SK-N-MC (cell line): Measurements from ENCODE around the gene HLA-DRB5.
"Not testable (repeated sequence)": the region's sequence is repeated elsewhere in the genome, so short reads cannot be mapped to it uniquely, and the experiment has no call there.

Experiments used
- DNase-seq: peaks from one replicate; pipeline ENCODE4 v3.0.0-alpha.2; 2011; ENCODE audit warnings: low read depth, low spot score
- H3K27ac ChIP-seq: fragments of 200-600 bp; sonication (generic); 2 replicates; pipeline ENCODE4 v1.5.1; 2016; ENCODE audit warnings: mixed run types
- H3K36me3 ChIP-seq: fragments of 200-600 bp; sonication (generic); 2 replicates; pipeline ENCODE4 v1.6.1; 2017; ENCODE audit warnings: antibody characterized with exemption, low read length, mixed read lengths; ENCODE audit not compliant: insufficient read depth
- H3K4me3 ChIP-seq: fragments of 200-600 bp; sonication (generic); 2 replicates; pipeline ENCODE4 v1.5.1; 2016
- H3K9ac ChIP-seq: fragments of 200-600 bp; sonication (generic); 2 replicates; pipeline ENCODE4 v1.8.0; 2017; ENCODE audit warnings: mixed run types, mixed read lengths; ENCODE audit not compliant: insufficient read length
- H3K9me3 ChIP-seq: fragments of 200-600 bp; sonication (generic); 2 replicates; pipeline ENCODE4 v1.6.1; 2017; ENCODE audit warnings: low read depth, mild to moderate bottlenecking, antibody characterized with exemption, low read length, moderate library complexity, mixed read lengths
- EZH2 ChIP-seq: fragments of 200-600 bp; sonication (generic); IDR thresholded peaks from one replicate; pipeline ENCODE4 v1.6.1; 2017; ENCODE audit warnings: antibody characterized with exemption
- FOXP2 ChIP-seq: optimal IDR thresholded peaks from 2 replicates; pipeline ENCODE3; 2011; ENCODE audit warnings: mild to moderate bottlenecking, moderate library complexity; ENCODE audit not compliant: insufficient read depth; ENCODE audit errors: extremely low read length, control extremely low read depth
- POLR2AphosphoS5 ChIP-seq: IDR thresholded peaks from 2 replicates; pipeline ENCODE4 v1.6.1; 2012; ENCODE audit warnings: mild to moderate bottlenecking, low read depth, low read length, borderline replicate concordance

Gene HLA-DRB5

GRCh38 chr6:32483968-32484613 lies 46.0 kb downstream of the HLA-DRB5 start:
- TF ChIP-seq EZH2, result no peak
- no peak for TF ChIP-seq POLR2AphosphoS5
- no peak for TF ChIP-seq FOXP2
- no peak overlapping the region for H3K27ac ChIP-seq

GRCh38 chr6:32475392-32476206 lies 54.5 kb downstream of the HLA-DRB5 start:
- no peak for DNase-seq
- no peak overlapping the region for H3K27ac ChIP-seq
- H3K9me3 ChIP-seq, result no peaks in the 10 kb centered on the region
- no peaks in the 10 kb centered on the region for H3K36me3 ChIP-seq
- H3K9ac ChIP-seq, result no peak overlapping the region
- TF ChIP-seq POLR2AphosphoS5 (no peak), FOXP2 (no peak), EZH2 (no peak)
- H3K4me3 ChIP-seq, result no peak overlapping the region

More at GRCh38 chr6:32483968-32484613, 46.0 kb downstream of the HLA-DRB5 start:
- Histone ChIP-seq H3K4me3 (no peak overlapping the region), H3K9ac (no peak overlapping the region), H3K9me3 (no peaks in the 10 kb centered on the region), H3K36me3 (no peaks in the 10 kb centered on the region)
- DNase-seq, result no peak

GRCh38 chr6:32473376-32474348 lies 56.4 kb downstream of the HLA-DRB5 start:
- not testable (repeated sequence) for H3K36me3 ChIP-seq, DNase-seq, H3K9me3 ChIP-seq, H3K4me3 ChIP-seq, H3K27ac ChIP-seq, H3K9ac ChIP-seq

- no peak for TF ChIP-seq FOXP2
- TF ChIP-seq EZH2, result no peak
- TF ChIP-seq POLR2AphosphoS5, result no peak
Measured at GRCh38 chr6:32472781-32473375, 57.2 kb downstream of the HLA-DRB5 start.

GRCh38 chr6:32467743-32468503 lies 62.2 kb downstream of the HLA-DRB5 start:
- H3K27ac ChIP-seq, H3K9ac ChIP-seq, DNase-seq, H3K36me3 ChIP-seq, H3K9me3 ChIP-seq, H3K4me3 ChIP-seq: not testable (repeated sequence)

More at GRCh38 chr6:32472781-32473375, 57.2 kb downstream of the HLA-DRB5 start:
- no peak overlapping the region for H3K4me3 ChIP-seq
- no peak for DNase-seq
- H3K27ac ChIP-seq, result no peak overlapping the region
- H3K36me3 ChIP-seq, result no peaks in the 10 kb centered on the region
- no peak overlapping the region for H3K9ac ChIP-seq
- no peaks in the 10 kb centered on the region for H3K9me3 ChIP-seq
